Measurements from ENCODE around the gene DOCK2.

DNA sequence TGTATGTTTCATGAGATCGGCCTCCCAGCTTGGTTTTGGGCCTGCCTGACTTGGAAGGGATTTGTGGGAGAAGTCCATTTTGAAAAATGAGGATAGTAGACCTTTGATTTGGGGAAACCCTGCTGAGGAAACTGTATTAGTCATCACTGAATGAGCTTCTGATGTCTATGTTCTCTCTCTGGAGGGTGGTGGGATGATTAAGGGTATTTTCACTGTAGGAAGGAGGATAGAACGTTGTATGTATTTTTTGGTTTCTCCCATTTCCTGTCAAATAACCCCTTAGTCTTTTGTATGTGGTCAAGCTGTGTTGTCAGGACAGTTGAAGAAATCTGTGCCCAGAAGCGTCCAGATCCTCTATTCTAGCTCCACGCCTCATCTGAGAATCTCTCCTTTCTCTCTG is 191.3 kb downstream of the DOCK2 start:
- TF ChIP-seq, protein P1, sequence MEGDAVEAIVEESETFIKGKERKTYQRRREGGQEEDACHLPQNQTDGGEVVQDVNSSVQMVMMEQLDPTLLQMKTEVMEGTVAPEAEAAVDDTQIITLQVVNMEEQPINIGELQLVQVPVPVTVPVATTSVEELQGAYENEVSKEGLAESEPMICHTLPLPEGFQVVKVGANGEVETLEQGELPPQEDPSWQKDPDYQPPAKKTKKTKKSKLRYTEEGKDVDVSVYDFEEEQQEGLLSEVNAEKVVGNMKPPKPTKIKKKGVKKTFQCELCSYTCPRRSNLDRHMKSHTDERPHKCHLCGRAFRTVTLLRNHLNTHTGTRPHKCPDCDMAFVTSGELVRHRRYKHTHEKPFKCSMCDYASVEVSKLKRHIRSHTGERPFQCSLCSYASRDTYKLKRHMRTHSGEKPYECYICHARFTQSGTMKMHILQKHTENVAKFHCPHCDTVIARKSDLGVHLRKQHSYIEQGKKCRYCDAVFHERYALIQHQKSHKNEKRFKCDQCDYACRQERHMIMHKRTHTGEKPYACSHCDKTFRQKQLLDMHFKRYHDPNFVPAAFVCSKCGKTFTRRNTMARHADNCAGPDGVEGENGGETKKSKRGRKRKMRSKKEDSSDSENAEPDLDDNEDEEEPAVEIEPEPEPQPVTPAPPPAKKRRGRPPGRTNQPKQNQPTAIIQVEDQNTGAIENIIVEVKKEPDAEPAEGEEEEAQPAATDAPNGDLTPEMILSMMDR (IDR thresholded peaks at IDR 0.05 in 4 of 5, conservative IDR thresholded peaks at IDR 0.05 in 1 of 5): no peak
- TF ChIP-seq POLR2A (IDR thresholded peaks at IDR 0.05): no peak
